Left hindlimb (tissue), 1 donor: Measurements from ENCODE around the gene FAM241B.

Source experiments
- DNase-seq: peaks from one replicate; pipeline ENCODE4 v3.0.0-alpha.2; 2018

The FAM241B gene

DNA sequence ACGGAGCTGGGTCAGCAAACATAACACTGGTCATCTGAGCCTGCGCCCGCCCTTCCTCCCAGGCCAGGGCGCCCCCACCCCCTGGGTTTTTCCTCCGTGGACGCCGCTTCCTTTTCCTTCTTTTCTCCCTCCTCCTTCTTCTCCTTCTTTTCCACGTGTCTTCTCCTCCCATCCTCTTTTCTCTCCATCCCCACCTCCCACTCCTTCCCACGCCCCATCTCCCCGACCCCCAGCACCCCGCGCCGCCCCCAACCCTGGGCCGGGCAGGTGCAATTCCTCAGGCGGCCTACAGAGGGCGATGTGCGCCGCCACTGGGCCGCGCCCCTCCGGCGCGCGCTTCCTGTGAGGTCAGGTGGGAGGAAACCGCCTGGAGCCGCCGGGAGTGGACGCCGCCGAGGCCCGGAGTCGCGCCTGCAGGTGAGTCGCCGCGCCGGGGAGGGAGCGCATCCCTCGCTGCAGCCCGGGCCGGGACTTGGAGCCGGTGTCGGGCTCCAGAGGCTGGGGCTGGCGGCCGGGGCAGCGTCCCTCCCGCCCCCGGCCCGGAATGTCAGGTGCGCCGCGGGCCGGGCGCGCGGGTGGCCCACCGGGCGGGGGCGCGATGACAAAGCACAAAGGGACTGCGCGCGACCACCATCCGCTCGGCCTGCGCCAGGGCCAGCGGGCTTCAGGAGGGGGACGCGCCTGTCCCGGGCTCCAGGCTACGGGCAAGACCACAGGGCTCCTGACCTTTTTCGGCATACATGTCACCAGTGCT is at the start of gene FAM241B:
Gene FAM241B, plus strand, starts transcription at position 351 of the 754 bp plus-strand sequence. CDS start 1,497 bp downstream, outside the sequence.
- peak; percentile 61 for DNase-seq

DNA sequence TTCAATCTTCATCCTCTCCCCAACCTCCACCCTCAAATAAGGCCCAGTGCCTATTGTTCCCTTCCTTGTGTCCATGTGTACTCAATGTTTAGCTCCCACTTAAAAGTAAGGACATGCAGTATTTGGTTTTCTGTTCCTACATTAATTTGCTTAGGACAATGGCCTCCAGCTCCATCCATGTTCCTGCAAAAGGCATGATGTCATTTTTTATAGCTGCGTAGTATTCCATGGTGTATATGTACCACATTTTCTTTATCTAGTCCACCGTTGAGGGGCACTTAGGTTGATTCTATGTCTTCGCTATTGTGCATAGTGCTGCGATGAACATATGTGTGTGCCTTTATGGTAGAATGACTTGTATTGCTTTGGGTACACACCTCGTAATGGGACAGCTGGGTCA is 49.6 kb upstream of the FAM241B start:
- no peak for DNase-seq

- no peak for DNase-seq
Measured at GRCh38 chr10:69583106-69583505, 46.9 kb upstream of the FAM241B start.

- DNase-seq = no peak
Measured at GRCh38 chr10:69584624-69585023, 45.4 kb upstream of the FAM241B start.

GRCh38 chr10:69588358-69588757 is 41.7 kb upstream of the FAM241B start:
- DNase-seq = no peak

DNA sequence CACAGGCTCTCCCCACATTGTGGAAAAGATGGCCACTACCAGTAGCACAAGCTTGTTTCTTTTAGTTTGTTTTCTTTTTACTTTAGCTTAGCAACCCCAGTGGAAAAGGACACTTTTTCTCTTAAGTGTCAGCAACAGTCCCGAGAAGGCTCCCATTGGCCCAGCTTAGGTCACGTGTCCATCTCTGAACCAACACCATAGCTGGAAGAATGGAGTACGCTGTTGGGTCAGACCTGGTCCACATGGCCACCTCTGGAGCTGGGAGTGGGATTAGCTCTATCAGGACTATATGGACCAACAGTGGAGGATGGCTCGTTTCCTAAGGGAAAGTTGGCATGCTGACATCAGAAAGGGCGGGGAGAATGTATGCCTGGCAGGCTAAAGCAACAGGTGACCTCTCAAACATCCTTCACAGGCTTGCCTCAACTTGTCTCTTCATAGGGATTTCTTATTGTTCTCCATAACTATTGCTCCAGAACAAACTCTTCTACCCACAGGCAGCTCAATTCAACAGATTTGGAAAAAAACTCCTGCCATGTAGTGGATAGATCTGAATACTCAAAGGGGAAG is 29.2 kb upstream of the FAM241B start:
- no peak for DNase-seq

GRCh38 chr10:69609077-69609476 is 21.0 kb upstream of the FAM241B start:
- no peak for DNase-seq

GRCh38 chr10:69612760-69613159 is 17.3 kb upstream of the FAM241B start:
- DNase-seq = no peak

GRCh38 chr10:69614130-69614529 is 15.9 kb upstream of the FAM241B start:
- DNase-seq = no peak

- DNase-seq = no peak
Measured at GRCh38 chr10:69616358-69616757, 13.7 kb upstream of the FAM241B start.

GRCh38 chr10:69618746-69619145 is 11.3 kb upstream of the FAM241B start:
- no peak for DNase-seq

DNA sequence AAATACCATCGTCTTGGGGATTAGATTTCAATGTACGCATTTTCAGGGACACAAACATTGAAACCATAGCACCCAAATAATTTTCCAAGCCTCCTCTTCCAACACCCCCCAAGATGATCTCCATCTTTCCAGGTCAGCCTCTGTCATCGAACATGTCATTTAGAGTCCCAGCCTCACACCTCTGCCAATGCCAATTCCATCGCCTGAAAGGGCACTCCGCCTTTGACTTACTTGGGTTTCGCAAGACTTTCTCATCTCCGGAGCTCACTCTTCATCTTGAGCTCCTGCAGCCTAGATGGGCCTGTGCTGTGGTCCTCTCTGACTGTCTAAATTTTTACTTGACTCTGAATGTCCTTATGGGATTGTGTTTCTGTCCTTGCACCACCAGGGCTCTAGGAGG is 10.4 kb upstream of the FAM241B start:
- DNase-seq = no peak

GRCh38 chr10:69620625-69621024 is 9.4 kb upstream of the FAM241B start:
- DNase-seq = no peak

- DNase-seq = no peak
Measured at GRCh38 chr10:69624245-69624786, 5.7 kb upstream of the FAM241B start.

- DNase-seq = no peak
Measured at GRCh38 chr10:69626826-69627225, 3.2 kb upstream of the FAM241B start.

GRCh38 chr10:69628891-69629290 is 1.2 kb upstream of the FAM241B start:
- DNase-seq = no peak

GRCh38 chr10:69629519-69629896 is 539 bp upstream of the FAM241B start:
- no peak for DNase-seq

GRCh38 chr10:69630651-69631400 is 779 bp downstream of the FAM241B start:
- no peak for DNase-seq

DNA sequence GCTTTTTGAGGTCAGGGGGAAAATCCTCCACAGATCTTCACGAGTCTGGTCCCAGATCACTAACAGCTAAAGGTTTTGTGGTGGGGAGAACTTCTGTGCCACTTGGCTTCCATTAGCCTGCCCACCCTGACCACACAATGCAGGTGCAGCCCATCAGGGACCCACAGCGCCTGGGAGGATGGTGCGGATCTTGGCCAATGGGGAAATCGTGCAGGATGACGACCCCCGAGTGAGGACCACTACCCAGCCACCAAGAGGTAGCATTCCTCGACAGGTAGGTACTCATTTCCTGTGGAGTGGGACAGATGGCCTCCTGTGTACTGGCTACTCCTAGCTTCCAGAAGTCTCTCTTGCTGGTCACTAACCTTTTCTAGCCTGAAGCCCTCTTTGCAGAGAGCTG is 1.5 kb downstream of the FAM241B start:
- no peak for DNase-seq

DNA sequence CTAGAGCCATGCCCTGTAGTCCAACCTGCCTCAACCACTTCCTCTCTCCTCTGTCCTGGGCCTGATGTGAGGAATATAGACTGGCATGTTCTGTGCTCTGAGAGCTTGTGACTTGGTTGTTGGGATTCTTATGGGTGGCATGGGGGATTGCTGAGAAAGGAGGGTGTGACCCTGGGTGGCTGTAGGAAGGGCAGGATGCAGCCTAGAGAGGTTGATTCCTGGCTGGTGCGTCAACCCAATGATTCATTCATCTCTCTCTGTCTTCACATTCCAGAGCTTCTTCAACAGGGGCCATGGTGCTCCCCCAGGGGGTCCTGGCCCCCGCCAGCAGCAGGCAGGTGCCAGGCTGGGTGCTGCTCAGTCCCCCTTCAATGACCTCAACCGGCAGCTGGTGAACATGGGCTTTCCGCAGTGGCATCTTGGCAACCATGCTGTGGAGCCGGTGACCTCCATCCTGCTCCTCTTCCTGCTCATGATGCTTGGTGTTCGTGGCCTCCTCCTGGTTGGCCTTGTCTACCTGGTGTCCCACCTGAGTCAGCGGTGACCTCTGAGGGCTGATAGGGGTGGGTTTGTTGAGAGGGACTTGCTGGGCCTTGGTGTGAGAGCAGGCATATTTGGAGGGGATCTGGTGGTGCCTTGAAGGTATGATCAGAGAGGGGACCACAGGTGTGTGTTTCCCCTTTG is 2.6 kb downstream of the FAM241B start:
- DNase-seq = no peak

GRCh38 chr10:69633673-69634635 is 3.9 kb downstream of the FAM241B start:
- DNase-seq = no peak
